Trophoblast cell (in vitro differentiated cells and primary cell): Measurements from ENCODE around the gene MTM1.

Experiments
- DNase-seq, 2 donors: peaks; one replicate each; pipeline ENCODE4 v3.0.0-alpha.2; 2016
- H2AFZ ChIP-seq: 2 replicates; pipeline ENCODE4 v1.6.1; 2013; ENCODE audit warnings: low read length, moderate library complexity, mild to moderate bottlenecking; ENCODE audit not compliant: insufficient read depth, poor library complexity
- H2AK5ac ChIP-seq: 2 replicates; pipeline ENCODE4 v1.6.1; 2013; ENCODE audit warnings: mild to moderate bottlenecking, low read length
- H2BK120ac ChIP-seq: 2 replicates; pipeline ENCODE4 v1.6.1; 2013; ENCODE audit warnings: low read length, mild to moderate bottlenecking, moderate library complexity; ENCODE audit not compliant: insufficient read depth, poor library complexity
- H2BK12ac ChIP-seq: 2 replicates; pipeline ENCODE4 v1.6.1; 2013; ENCODE audit warnings: mild to moderate bottlenecking, low read length, moderate library complexity
- H2BK5ac ChIP-seq: 2 replicates; pipeline ENCODE4 v1.6.1; 2013; ENCODE audit warnings: low read length, low read depth, moderate library complexity, mild to moderate bottlenecking; ENCODE audit not compliant: poor library complexity
- H3K14ac ChIP-seq: 2 replicates; pipeline ENCODE4 v1.6.1; 2013; ENCODE audit warnings: mild to moderate bottlenecking, low read length
- H3K18ac ChIP-seq: 2 replicates; pipeline ENCODE4 v1.6.1; 2013; ENCODE audit warnings: mild to moderate bottlenecking, low read length
- H3K23ac ChIP-seq: 2 replicates; pipeline ENCODE4 v1.6.1; 2013; ENCODE audit warnings: low read length
- H3K27ac ChIP-seq: 2 replicates; pipeline ENCODE4 v1.5.1; 2013; ENCODE audit warnings: low read depth, mild to moderate bottlenecking, inconsistent platforms, low read length, moderate library complexity
- H3K27me3 ChIP-seq: 2 replicates; pipeline ENCODE4 v1.6.1; 2013; ENCODE audit warnings: inconsistent platforms, mild to moderate bottlenecking, low read length, moderate library complexity; ENCODE audit not compliant: insufficient read depth
- H3K36me3 ChIP-seq, 2 experiments: 1 replicate in 1 of 2; 2 replicates in 1 of 2; pipeline ENCODE4 v1.6.1; 2013; ENCODE audit warnings: low read length in 2 of 2, mild to moderate bottlenecking in 2 of 2, moderate library complexity in 1 of 2; ENCODE audit not compliant: insufficient read depth in 2 of 2, control insufficient read depth in 1 of 2
- H3K4ac ChIP-seq: 2 replicates; pipeline ENCODE4 v1.6.1; 2013; ENCODE audit warnings: low read depth, mild to moderate bottlenecking, low read length, moderate library complexity
- H3K4me1 ChIP-seq, 2 experiments: 1 replicate in 1 of 2; 2 replicates in 1 of 2; pipeline ENCODE4 v1.6.1; 2013; ENCODE audit warnings: low read length in 2 of 2, mild to moderate bottlenecking in 2 of 2, moderate library complexity in 1 of 2; ENCODE audit not compliant: insufficient read depth in 2 of 2, control insufficient read depth in 1 of 2
- H3K4me2 ChIP-seq: 2 replicates; pipeline ENCODE4 v1.6.1; 2013; ENCODE audit warnings: inconsistent platforms, mild to moderate bottlenecking, low read length, moderate library complexity
- H3K4me3 ChIP-seq: 2 replicates; pipeline ENCODE4 v1.5.1; 2013; ENCODE audit warnings: mild to moderate bottlenecking, low read depth, low read length, inconsistent platforms
- H3K79me1 ChIP-seq: one replicate; pipeline ENCODE4 v1.6.1; 2013; ENCODE audit warnings: low read length
- H3K79me2 ChIP-seq: 2 replicates; pipeline ENCODE4 v1.6.1; 2013; ENCODE audit warnings: low read length, mild to moderate bottlenecking; ENCODE audit not compliant: control insufficient read depth, insufficient read depth, poor library complexity
- H3K9ac ChIP-seq: 2 replicates; pipeline ENCODE4 v1.6.1; 2013; ENCODE audit warnings: mild to moderate bottlenecking, low read length
- H3K9me3 ChIP-seq: 2 replicates; pipeline ENCODE4 v1.6.1; 2013; ENCODE audit warnings: low read depth, mild to moderate bottlenecking, control low read depth, inconsistent platforms, low read length; ENCODE audit not compliant: insufficient read depth
- H4K12ac ChIP-seq: 2 replicates; pipeline ENCODE4 v1.6.1; 2013; ENCODE audit warnings: low read depth, mild to moderate bottlenecking, low read length, moderate library complexity
- H4K8ac ChIP-seq: 2 replicates; pipeline ENCODE4 v1.6.1; 2013; ENCODE audit warnings: low read depth, mild to moderate bottlenecking, low read length, moderate library complexity
- H4K91ac ChIP-seq: one replicate; pipeline ENCODE4 v1.6.1; 2013; ENCODE audit warnings: low read depth, mild to moderate bottlenecking, low read length, moderate library complexity
- WGBS: extraction: QIAGEN DNeasy Blood & Tissue Kit; methylation state at CpG from one replicate; pipeline ENCODE4 v1.1.7; 2013; ENCODE audit warnings: missing lambda C conversion rate; ENCODE audit not compliant: insufficient read length, insufficient coverage; ENCODE audit errors: extremely low coverage; 5-methylcytosine and 5-hydroxymethylcytosine counted together

MTM1 gene

GRCh38 chrX:150527108-150527507 is 41.3 kb upstream of the MTM1 start:
- Histone ChIP-seq H3K4me1 (no peaks in the 10 kb centered on the region), H4K12ac (no peak overlapping the region), H3K4me2 (no peak overlapping the region), H4K8ac (no peak overlapping the region), H3K79me2 (no peaks in the 10 kb centered on the region), H2BK120ac (no peak overlapping the region), H3K4ac (no peak overlapping the region), H2BK5ac (no peak overlapping the region), H3K23ac (no peak overlapping the region), H3K4me3 (no peak overlapping the region), H3K18ac (no peak overlapping the region), H3K9ac (no peak overlapping the region), H2AK5ac (no peak overlapping the region), H3K79me1 (no peaks in the 10 kb centered on the region), H3K27ac (no peak overlapping the region), H3K9me3 (no peaks in the 10 kb centered on the region), H4K91ac (no peak overlapping the region), H3K14ac (no peak overlapping the region), H3K36me3 (no peaks in the 10 kb centered on the region), H2AFZ (no peak overlapping the region), H2BK12ac (no peak overlapping the region), H3K27me3 (no peaks in the 10 kb centered on the region)
- no peak for DNase-seq
- WGBS, result no CpG with 5 or more reads among the region's 3 CpGs

GRCh38 chrX:150529587-150529986 is 38.8 kb upstream of the MTM1 start:
- no peak for DNase-seq
- Histone ChIP-seq H3K27me3 (no peaks in the 10 kb centered on the region), H2AK5ac (no peak overlapping the region), H2BK5ac (no peak overlapping the region), H2BK120ac (no peak overlapping the region), H3K23ac (no peak overlapping the region), H3K9ac (no peak overlapping the region), H3K79me2 (no peaks in the 10 kb centered on the region), H3K4me3 (no peak overlapping the region), H3K27ac (no peak overlapping the region), H2AFZ (no peak overlapping the region), H3K4ac (no peak overlapping the region), H4K91ac (no peak overlapping the region), H2BK12ac (no peak overlapping the region), H3K79me1 (no peaks in the 10 kb centered on the region), H4K12ac (no peak overlapping the region), H3K4me1 (no peaks in the 10 kb centered on the region), H3K14ac (no peak overlapping the region), H3K4me2 (no peak overlapping the region), H4K8ac (no peak overlapping the region), H3K36me3 (no peaks in the 10 kb centered on the region), H3K9me3 (no peaks in the 10 kb centered on the region), H3K18ac (no peak overlapping the region)
- no CpG with 5 or more reads among the region's 3 CpGs for WGBS

- H3K18ac ChIP-seq, result no peak overlapping the region
- H3K4me3 ChIP-seq, result no peak overlapping the region
- H3K27me3 ChIP-seq, result no peaks in the 10 kb centered on the region
- H2AFZ ChIP-seq, result no peak overlapping the region
- no peak overlapping the region for H2AK5ac ChIP-seq
- no peak overlapping the region for H2BK5ac ChIP-seq
- no peak overlapping the region for H3K27ac ChIP-seq
- no peak overlapping the region for H2BK120ac ChIP-seq
- H4K12ac ChIP-seq, result no peak overlapping the region
- no CpG with 5 or more reads among the region's 7 CpGs for WGBS
- no peak overlapping the region for H3K4ac ChIP-seq
- H2BK12ac ChIP-seq, result no peak overlapping the region
- no peak overlapping the region for H3K23ac ChIP-seq
- H4K8ac ChIP-seq, result no peak overlapping the region
- no peaks in the 10 kb centered on the region for H3K9me3 ChIP-seq
- H3K4me2 ChIP-seq, result no peak overlapping the region
- no peak for DNase-seq
- no peaks in the 10 kb centered on the region for H3K79me2 ChIP-seq
- no peak overlapping the region for H4K91ac ChIP-seq
- no peaks in the 10 kb centered on the region for H3K4me1 ChIP-seq
- no peak overlapping the region for H3K9ac ChIP-seq
- no peaks in the 10 kb centered on the region for H3K79me1 ChIP-seq
- no peak overlapping the region for H3K14ac ChIP-seq
- H3K36me3 ChIP-seq, result no peaks in the 10 kb centered on the region
Measured at GRCh38 chrX:150530821-150531220, 37.6 kb upstream of the MTM1 start.

- H2AK5ac ChIP-seq, result no peak overlapping the region
- H3K36me3 ChIP-seq, result no peaks in the 10 kb centered on the region
- H3K4ac ChIP-seq, result no peak overlapping the region
- H4K12ac ChIP-seq, result no peak overlapping the region
- H2BK120ac ChIP-seq, result no peak overlapping the region
- no peak overlapping the region for H3K9ac ChIP-seq
- no peak overlapping the region for H3K23ac ChIP-seq
- H4K91ac ChIP-seq, result no peak overlapping the region
- no peaks in the 10 kb centered on the region for H3K4me1 ChIP-seq
- no peak overlapping the region for H3K18ac ChIP-seq
- no peaks in the 10 kb centered on the region for H3K9me3 ChIP-seq
- no CpG with 5 or more reads among the region's 4 CpGs for WGBS
- H2BK12ac ChIP-seq, result no peak overlapping the region
- H4K8ac ChIP-seq, result no peak overlapping the region
- no peaks in the 10 kb centered on the region for H3K79me2 ChIP-seq
- H3K27ac ChIP-seq, result no peak overlapping the region
- no peak overlapping the region for H2AFZ ChIP-seq
- no peak overlapping the region for H3K4me3 ChIP-seq
- DNase-seq, result no peak
- no peak overlapping the region for H2BK5ac ChIP-seq
- H3K79me1 ChIP-seq, result no peaks in the 10 kb centered on the region
- H3K27me3 ChIP-seq, result no peaks in the 10 kb centered on the region
- no peak overlapping the region for H3K4me2 ChIP-seq
- H3K14ac ChIP-seq, result no peak overlapping the region
Measured at GRCh38 chrX:150531467-150531866, 37.0 kb upstream of the MTM1 start.
